Amygdala (tissue), 56 donors: ENCODE results near the gene IKZF1.

Experiments used
- DNase-seq, 56 donors: peaks; one replicate each; lab custom pipeline; 2025; lab: John Stamatoyannopoulos, UW

IKZF1 gene

GRCh38 chr7:50366311-50366710 lies 61.8 kb downstream of the IKZF1 start:
- DNase-seq, result no peak

- no peak for DNase-seq
Measured at GRCh38 chr7:50367100-50367499, 62.6 kb downstream of the IKZF1 start.

- no peak for DNase-seq
Measured at GRCh38 chr7:50367570-50367969, 63.1 kb downstream of the IKZF1 start.

- DNase-seq, result no peak
Measured at GRCh38 chr7:50368366-50368765, 63.9 kb downstream of the IKZF1 start.

- DNase-seq, result no peak
Measured at GRCh38 chr7:50369143-50370026, 64.9 kb downstream of the IKZF1 start.

GRCh38 chr7:50370884-50371283 lies 66.4 kb downstream of the IKZF1 start:
- DNase-seq, result no peak

GRCh38 chr7:50371551-50372021 lies 67.1 kb downstream of the IKZF1 start:
- DNase-seq, result no peak

GRCh38 chr7:50372923-50373322 lies 68.4 kb downstream of the IKZF1 start:
- DNase-seq, result no peak

- no peak for DNase-seq
Measured at GRCh38 chr7:50376056-50376820, 71.7 kb downstream of the IKZF1 start.

GRCh38 chr7:50377356-50377755 lies 72.8 kb downstream of the IKZF1 start:
- DNase-seq, result no peak

GRCh38 chr7:50379082-50379481 lies 74.6 kb downstream of the IKZF1 start:
- no peak for DNase-seq

- DNase-seq, result no peak
Measured at GRCh38 chr7:50379539-50379938, 75.0 kb downstream of the IKZF1 start.

GRCh38 chr7:50382455-50382854 lies 77.9 kb downstream of the IKZF1 start:
- DNase-seq, result no peak

- DNase-seq, result no peak
Measured at GRCh38 chr7:50387351-50387750, 82.8 kb downstream of the IKZF1 start.

GRCh38 chr7:50389961-50390360 lies 85.4 kb downstream of the IKZF1 start:
- no peak for DNase-seq

GRCh38 chr7:50391386-50391785 lies 86.9 kb downstream of the IKZF1 start:
- no peak for DNase-seq

- no peak for DNase-seq
Measured at GRCh38 chr7:50393076-50393475, 88.6 kb downstream of the IKZF1 start.

- DNase-seq, result no peak
Measured at GRCh38 chr7:50393547-50394252, 89.2 kb downstream of the IKZF1 start.

GRCh38 chr7:50394315-50394714 lies 89.8 kb downstream of the IKZF1 start:
- DNase-seq, result no peak

GRCh38 chr7:50396856-50397255 lies 92.3 kb downstream of the IKZF1 start:
- DNase-seq, result no peak
